ENCODE data around the gene GALNT17.

GALNT17 gene

DNA sequence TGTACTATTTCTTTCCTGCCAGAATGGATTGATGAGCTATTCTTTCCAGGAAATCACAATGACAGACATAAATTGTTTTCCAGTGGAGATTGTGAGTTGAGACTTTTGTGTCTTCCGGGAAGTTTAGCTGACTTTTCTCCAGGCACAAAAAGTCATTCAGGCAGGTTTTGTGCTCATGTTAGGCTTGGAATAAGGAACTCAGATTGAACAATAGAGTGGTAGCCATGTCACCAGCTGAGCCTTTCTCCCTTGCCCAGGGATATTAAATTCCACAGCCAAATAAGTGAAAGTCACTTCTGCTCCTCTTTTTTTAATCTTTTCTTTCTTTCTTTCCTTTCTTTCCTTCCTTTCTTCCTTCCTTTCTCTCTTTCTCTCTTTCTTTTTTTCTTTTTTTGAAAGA, 559.6 kb downstream of the GALNT17 start:
- no peak for DNase-seq (ENCODE audit: low read depth)
- TF ChIP-seq, protein P1, sequence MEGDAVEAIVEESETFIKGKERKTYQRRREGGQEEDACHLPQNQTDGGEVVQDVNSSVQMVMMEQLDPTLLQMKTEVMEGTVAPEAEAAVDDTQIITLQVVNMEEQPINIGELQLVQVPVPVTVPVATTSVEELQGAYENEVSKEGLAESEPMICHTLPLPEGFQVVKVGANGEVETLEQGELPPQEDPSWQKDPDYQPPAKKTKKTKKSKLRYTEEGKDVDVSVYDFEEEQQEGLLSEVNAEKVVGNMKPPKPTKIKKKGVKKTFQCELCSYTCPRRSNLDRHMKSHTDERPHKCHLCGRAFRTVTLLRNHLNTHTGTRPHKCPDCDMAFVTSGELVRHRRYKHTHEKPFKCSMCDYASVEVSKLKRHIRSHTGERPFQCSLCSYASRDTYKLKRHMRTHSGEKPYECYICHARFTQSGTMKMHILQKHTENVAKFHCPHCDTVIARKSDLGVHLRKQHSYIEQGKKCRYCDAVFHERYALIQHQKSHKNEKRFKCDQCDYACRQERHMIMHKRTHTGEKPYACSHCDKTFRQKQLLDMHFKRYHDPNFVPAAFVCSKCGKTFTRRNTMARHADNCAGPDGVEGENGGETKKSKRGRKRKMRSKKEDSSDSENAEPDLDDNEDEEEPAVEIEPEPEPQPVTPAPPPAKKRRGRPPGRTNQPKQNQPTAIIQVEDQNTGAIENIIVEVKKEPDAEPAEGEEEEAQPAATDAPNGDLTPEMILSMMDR (IDR thresholded peaks at IDR 0.05; ENCODE audit: control insufficient read depth, insufficient read depth, low read depth, low read length, missing control alignments) = no peak
- H3K4me3 ChIP-seq (ENCODE audit: control insufficient read depth, low read depth, low read length) = no peak overlapping the region

DNA sequence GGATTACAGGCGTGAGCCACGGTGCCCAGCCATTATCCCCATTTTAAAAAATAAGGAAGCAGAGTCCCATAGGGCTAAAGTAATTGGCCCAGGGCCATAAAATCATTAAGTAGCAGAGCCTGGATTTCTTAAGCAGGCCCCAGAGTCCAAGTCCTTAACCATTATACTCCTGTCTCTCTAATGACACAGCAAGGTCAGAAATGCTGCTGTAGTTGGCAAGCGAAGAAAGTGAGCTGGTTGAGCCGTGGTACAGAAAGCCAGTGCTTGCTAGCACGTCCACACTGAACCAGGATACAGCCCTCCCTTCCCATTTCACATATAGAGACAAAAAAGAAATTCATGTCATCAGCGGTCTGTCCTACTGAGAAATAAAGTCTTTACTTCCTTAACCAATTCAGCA, 562.7 kb downstream of the GALNT17 start:
- DNase-seq (ENCODE audit: low read depth) = no peak

DNA sequence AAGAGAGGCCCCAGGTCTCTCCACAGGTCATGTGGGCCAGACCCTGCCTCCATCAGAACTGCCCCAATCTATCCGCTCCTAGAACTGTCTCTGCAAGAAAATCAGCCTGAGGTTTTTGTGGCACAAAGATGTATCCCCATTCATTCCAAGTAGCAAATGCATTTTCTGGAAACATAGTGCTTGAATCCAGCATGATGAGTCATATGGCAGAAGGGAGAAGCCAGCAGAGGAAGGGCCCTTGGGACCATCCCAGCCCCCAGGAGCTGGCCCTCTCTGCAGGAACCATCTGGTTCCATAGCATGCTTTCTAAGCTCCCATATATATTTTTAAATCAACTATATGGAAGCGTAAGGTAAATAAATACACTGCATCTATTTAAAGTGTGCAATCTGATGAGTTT, 563.2 kb downstream of the GALNT17 start:
- H3K4me3 ChIP-seq (ENCODE audit: control insufficient read depth, low read depth, low read length) = no peak overlapping the region
- TF ChIP-seq, protein P1 (IDR thresholded peaks at IDR 0.05; ENCODE audit: control insufficient read depth, insufficient read depth, low read depth, low read length, missing control alignments) = no peak
- no peak for DNase-seq (ENCODE audit: low read depth)

More for the DNA sequence above, 562.7 kb downstream of the GALNT17 start:
- H3K4me3 ChIP-seq (ENCODE audit: control insufficient read depth, low read depth, low read length) = no peak overlapping the region
- TF ChIP-seq, protein P1 (IDR thresholded peaks at IDR 0.05; ENCODE audit: control insufficient read depth, insufficient read depth, low read depth, low read length, missing control alignments) = no peak

DNA sequence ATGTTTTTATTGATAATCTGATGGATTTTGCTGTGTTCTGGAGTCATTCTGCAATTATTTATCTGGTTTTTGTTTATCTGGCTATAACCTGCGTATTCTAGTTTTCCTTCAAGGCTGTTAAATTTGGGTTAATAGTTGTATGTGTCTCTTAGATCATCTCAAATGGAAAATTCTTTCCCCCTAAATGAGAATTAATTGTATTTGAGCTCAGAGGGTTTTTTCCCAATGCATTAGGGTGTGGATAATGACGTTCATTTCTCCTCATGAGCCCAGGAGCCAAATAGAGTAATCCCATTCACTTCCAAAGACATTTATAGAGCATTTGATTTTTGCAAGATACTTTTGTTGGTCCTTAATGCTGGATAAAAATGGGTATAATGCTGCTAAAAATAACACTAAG, 564.6 kb downstream of the GALNT17 start:
- no peak overlapping the region for H3K4me3 ChIP-seq (ENCODE audit: control insufficient read depth, low read depth, low read length)
- no peak for DNase-seq (ENCODE audit: low read depth)

DNA sequence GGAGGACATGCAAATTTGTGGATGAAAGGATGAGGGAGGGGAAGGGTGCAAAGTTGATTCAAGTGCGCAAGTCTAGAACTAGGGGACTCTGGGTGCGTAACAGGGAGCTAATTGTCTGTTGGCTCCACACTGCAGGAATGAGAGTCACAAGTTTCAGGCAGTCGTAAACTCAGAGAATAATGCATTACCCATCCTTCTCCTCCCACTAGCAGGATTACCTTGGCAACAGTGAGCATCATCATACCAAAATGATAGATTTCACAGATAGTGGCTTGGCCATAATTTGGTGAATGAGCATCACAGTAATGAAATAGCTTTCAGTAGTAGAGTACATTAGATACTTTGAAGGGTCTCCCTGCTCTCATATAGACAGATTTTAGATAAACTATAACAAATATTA, 565.5 kb downstream of the GALNT17 start:
- DNase-seq (ENCODE audit: low read depth) = no peak
- TF ChIP-seq, protein P1 (IDR thresholded peaks at IDR 0.05; ENCODE audit: control insufficient read depth, insufficient read depth, low read depth, low read length, missing control alignments) = no peak
- no peak overlapping the region for H3K4me3 ChIP-seq (ENCODE audit: control insufficient read depth, low read depth, low read length)

More for the DNA sequence above, 564.6 kb downstream of the GALNT17 start:
- TF ChIP-seq, protein P1 (IDR thresholded peaks at IDR 0.05; ENCODE audit: control insufficient read depth, insufficient read depth, low read depth, low read length, missing control alignments) = no peak

DNA sequence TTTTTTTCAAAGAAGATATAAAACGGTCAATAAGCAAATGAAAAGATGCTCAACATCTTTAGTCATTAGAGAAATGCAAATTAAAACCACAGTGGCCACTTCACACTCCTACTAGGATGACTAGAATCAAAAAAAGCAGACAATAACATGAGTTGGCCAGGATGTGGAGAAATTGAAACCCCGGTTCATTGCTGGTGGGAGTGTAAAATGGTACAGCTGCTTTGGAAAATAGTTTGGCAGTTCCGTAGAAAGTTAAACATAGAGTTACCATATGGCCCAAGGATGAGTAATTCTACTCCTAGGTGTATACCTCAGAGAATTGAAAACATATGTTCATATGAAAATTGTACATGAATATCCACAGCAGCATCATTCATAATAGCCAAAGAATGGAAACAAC, 573.3 kb downstream of the GALNT17 start:
- TF ChIP-seq, protein P1 (IDR thresholded peaks at IDR 0.05; ENCODE audit: control insufficient read depth, insufficient read depth, low read depth, low read length, missing control alignments) = no peak
- no peak overlapping the region for H3K4me3 ChIP-seq (ENCODE audit: control insufficient read depth, low read depth, low read length)
- no peak for DNase-seq (ENCODE audit: low read depth)
